NCI-H2081 (cell line): ENCODE results near the gene ADARB2.
"Not testable (repeated sequence)": the region's sequence is repeated elsewhere in the genome, so short reads cannot be mapped to it uniquely, and the experiment has no call there.

Experiments
- DNase-seq, 2 experiments: peaks; one replicate each; lab custom pipeline; 2025; lab: John Stamatoyannopoulos, UW

Gene ADARB2

GRCh38 chr10:1352296-1352695 is 385.0 kb downstream of the ADARB2 start:
- DNase-seq = not testable (repeated sequence)

- DNase-seq = no peak
Measured at GRCh38 chr10:1348773-1349050, 388.6 kb downstream of the ADARB2 start.

GRCh38 chr10:1347962-1348772 is 389.2 kb downstream of the ADARB2 start:
- DNase-seq = no peak

- no peak for DNase-seq
Measured at GRCh38 chr10:1347525-1347924, 389.8 kb downstream of the ADARB2 start.

- no peak for DNase-seq
Measured at GRCh38 chr10:1346201-1346600, 391.1 kb downstream of the ADARB2 start.

- no peak for DNase-seq
Measured at GRCh38 chr10:1345368-1345767, 392.0 kb downstream of the ADARB2 start.

- DNase-seq = no peak
Measured at GRCh38 chr10:1344846-1345245, 392.5 kb downstream of the ADARB2 start.

- DNase-seq = no peak
Measured at GRCh38 chr10:1344408-1344807, 392.9 kb downstream of the ADARB2 start.

- DNase-seq = no peak
Measured at GRCh38 chr10:1343176-1343575, 394.1 kb downstream of the ADARB2 start.

GRCh38 chr10:1341052-1341451 is 396.3 kb downstream of the ADARB2 start:
- not testable (repeated sequence) for DNase-seq

- no peak for DNase-seq
Measured at GRCh38 chr10:1339396-1339795, 397.9 kb downstream of the ADARB2 start.

GRCh38 chr10:1335642-1336041 is 401.7 kb downstream of the ADARB2 start:
- DNase-seq = no peak

- DNase-seq = no peak
Measured at GRCh38 chr10:1333981-1334380, 403.3 kb downstream of the ADARB2 start.

GRCh38 chr10:1331560-1331959 is 405.8 kb downstream of the ADARB2 start:
- DNase-seq = no peak

- no peak for DNase-seq
Measured at GRCh38 chr10:1329622-1330021, 407.7 kb downstream of the ADARB2 start.

GRCh38 chr10:1328981-1329614 is 408.2 kb downstream of the ADARB2 start:
- no peak for DNase-seq

- DNase-seq = no peak
Measured at GRCh38 chr10:1328161-1328823, 409.0 kb downstream of the ADARB2 start.

- DNase-seq = no peak
Measured at GRCh38 chr10:1327759-1328158, 409.6 kb downstream of the ADARB2 start.

- DNase-seq = not testable (repeated sequence)
Measured at GRCh38 chr10:1326514-1326913, 410.8 kb downstream of the ADARB2 start.

- DNase-seq = no peak
Measured at GRCh38 chr10:1324903-1325302, 412.4 kb downstream of the ADARB2 start.

GRCh38 chr10:1323951-1324350 is 413.4 kb downstream of the ADARB2 start:
- DNase-seq = no peak

- no peak for DNase-seq
Measured at GRCh38 chr10:1320739-1321320, 416.5 kb downstream of the ADARB2 start.

- no peak for DNase-seq
Measured at GRCh38 chr10:1316809-1317143, 420.5 kb downstream of the ADARB2 start.
